Stimulated activated naive B cell treated with anti-CD40 and anti-IgM and Interleukin-4, amounts not matched to agents 10 μg/mL and 1 μg/mL and 100 μg/mL, for 72 hours (primary cell): Measurements from ENCODE around the gene DOC2A.
"Not testable (repeated sequence)": the region's sequence is repeated elsewhere in the genome, so short reads cannot be mapped to it uniquely, and the experiment has no call there.

ENCODE experiments used
- ATAC-seq, 2 donors: fragments of 150-1000 bp; cut with Tn5 transposase; replicated peaks; 2 replicates each; pipeline ENCODE4 v1.10.0; 2021; ENCODE audit warnings: moderate library complexity in 1 of 2
- DNase-seq: peaks from one replicate; pipeline ENCODE4 v3.0.0; 2021
- H3K27ac Mint-ChIP-seq: one replicate; pipeline ENCODE4 v1.8.0; 2022; ENCODE audit warnings: mild to moderate bottlenecking, mixed read lengths
- H3K27me3 Mint-ChIP-seq, 2 donors: one replicate each; pipeline ENCODE4 v1.8.0; 2022; ENCODE audit warnings: mixed read lengths in 2 of 2
- H3K36me3 Mint-ChIP-seq, 2 donors: one replicate each; pipeline ENCODE4 v1.8.0; 2022; ENCODE audit warnings: mixed read lengths in 2 of 2, mild to moderate bottlenecking in 1 of 2
- H3K4me1 Mint-ChIP-seq, 2 donors: one replicate each; pipeline ENCODE4 v1.8.0; 2022; ENCODE audit warnings: mixed read lengths in 2 of 2, mild to moderate bottlenecking in 1 of 2
- H3K4me3 Mint-ChIP-seq, 2 donors: one replicate each; pipeline ENCODE4 v1.8.0; 2022; ENCODE audit warnings: mild to moderate bottlenecking in 2 of 2, mixed read lengths in 2 of 2, moderate library complexity in 1 of 2
- H3K9me3 Mint-ChIP-seq, 2 donors: one replicate each; pipeline ENCODE4 v1.8.0; 2022; ENCODE audit warnings: mixed read lengths in 2 of 2, mild to moderate bottlenecking in 1 of 2

Gene DOC2A

GRCh38 chr16:29971304-29971703 is 39.5 kb downstream of the DOC2A start:
- Mint-ChIP-seq H3K36me3 (peaks cover 25 to 49% of the 10 kb centered on the region in 2 donors), H3K9me3 (peaks cover 0 to 5% of the 10 kb centered on the region in 2 donors), H3K27ac (peak overlapping the region; percentile 59), H3K4me1 (peaks cover 22 to 35% of the 10 kb centered on the region in 2 donors), H3K4me3 (no peak overlapping the region), H3K27me3 (no peaks in the 10 kb centered on the region)
- DNase-seq (no peak), ATAC-seq (no peak)

GRCh38 chr16:29968205-29968604 is 42.6 kb downstream of the DOC2A start:
- ATAC-seq (no peak), DNase-seq (no peak)
- H3K9me3 Mint-ChIP-seq: peaks cover 0 to 5% of the 10 kb centered on the region in 2 donors
- H3K27me3 Mint-ChIP-seq: no peaks in the 10 kb centered on the region
- no peak overlapping the region for H3K27ac Mint-ChIP-seq
- H3K4me3 Mint-ChIP-seq: no peak overlapping the region
- peaks cover 7 to 13% of the 10 kb centered on the region in 2 donors for H3K4me1 Mint-ChIP-seq
- H3K36me3 Mint-ChIP-seq: peaks cover 24 to 43% of the 10 kb centered on the region in 2 donors

- H3K36me3 Mint-ChIP-seq: peaks cover 3 to 11% of the 10 kb centered on the region in 2 donors
- H3K27me3 Mint-ChIP-seq: no peaks in the 10 kb centered on the region
- no peak for DNase-seq
Measured at GRCh38 chr16:29963021-29963743, 47.6 kb downstream of the DOC2A start.

GRCh38 chr16:29962344-29962994 is 48.4 kb downstream of the DOC2A start:
- ATAC-seq (no peak), DNase-seq (no peak)
- Mint-ChIP-seq H3K27ac (peak overlapping the region; percentile 91), H3K9me3 (no peaks in the 10 kb centered on the region), H3K4me1 (peaks cover 12 to 18% of the 10 kb centered on the region in 2 donors), H3K27me3 (no peaks in the 10 kb centered on the region), H3K36me3 (peaks cover 2 to 7% of the 10 kb centered on the region in 2 donors), H3K4me3 (peak overlapping the region; percentile 84 to 91)

More at GRCh38 chr16:29963021-29963743, 47.6 kb downstream of the DOC2A start:
- Mint-ChIP-seq H3K9me3 (no peaks in the 10 kb centered on the region), H3K4me1 (peaks cover 12 to 18% of the 10 kb centered on the region in 2 donors), H3K4me3 (peak overlapping the region; percentile 84 to 91), H3K27ac (peak overlapping the region; percentile 91)
- no peak for ATAC-seq

GRCh38 chr16:29961479-29962343 is 49.1 kb downstream of the DOC2A start, which contains the start of gene TMEM219:
Gene TMEM219 (plus strand): TSS chr16:29962079. CDS start chr16:29963144, 1,065 bp downstream.
- ATAC-seq (peak; percentile 90 to 91), DNase-seq (peak; percentile 91)
- no peaks in the 10 kb centered on the region for H3K9me3 Mint-ChIP-seq
- H3K27ac Mint-ChIP-seq: peak within 1 kb of the TSS; percentile 91
- no peaks in the 10 kb centered on the region for H3K27me3 Mint-ChIP-seq
- peaks cover 12 to 18% of the 10 kb centered on the region in 2 donors for H3K4me1 Mint-ChIP-seq
- peaks cover 2 to 7% of the 10 kb centered on the region in 2 donors for H3K36me3 Mint-ChIP-seq
- peak within 1 kb of the TSS; percentile 84 to 91 for H3K4me3 Mint-ChIP-seq

GRCh38 chr16:29961127-29961478 is 49.7 kb downstream of the DOC2A start:
- H3K36me3 Mint-ChIP-seq: peaks cover 1 to 5% of the 10 kb centered on the region in 2 donors
- no peaks in the 10 kb centered on the region for H3K9me3 Mint-ChIP-seq
- H3K27me3 Mint-ChIP-seq: no peaks in the 10 kb centered on the region
- ATAC-seq (no peak), DNase-seq (no peak)
- no peak overlapping the region for H3K27ac Mint-ChIP-seq
- H3K4me3 Mint-ChIP-seq: peak overlapping the region; percentile 84 to 91
- peaks cover 11 to 18% of the 10 kb centered on the region in 2 donors for H3K4me1 Mint-ChIP-seq

- H3K27ac Mint-ChIP-seq, ATAC-seq, H3K9me3 Mint-ChIP-seq, H3K36me3 Mint-ChIP-seq, DNase-seq, H3K4me3 Mint-ChIP-seq, H3K27me3 Mint-ChIP-seq: not testable (repeated sequence)
- H3K4me1 Mint-ChIP-seq: peaks cover 10 to 18% of the 10 kb centered on the region in 2 donors
Measured at GRCh38 chr16:29959821-29960220, 51.0 kb downstream of the DOC2A start.

- peak overlapping the region; percentile 31 for H3K27ac Mint-ChIP-seq
- no peaks in the 10 kb centered on the region for H3K9me3 Mint-ChIP-seq
- no peak overlapping the region for H3K4me3 Mint-ChIP-seq
- DNase-seq (no peak), ATAC-seq (no peak)
- no peaks in the 10 kb centered on the region for H3K36me3 Mint-ChIP-seq
- H3K27me3 Mint-ChIP-seq: no peaks in the 10 kb centered on the region
- H3K4me1 Mint-ChIP-seq: peaks cover 10 to 18% of the 10 kb centered on the region in 2 donors
Measured at GRCh38 chr16:29959293-29959692, 51.5 kb downstream of the DOC2A start.

GRCh38 chr16:29958756-29959155 is 52.1 kb downstream of the DOC2A start:
- H3K4me3 Mint-ChIP-seq: no peak overlapping the region
- peaks cover 10 to 18% of the 10 kb centered on the region in 2 donors for H3K4me1 Mint-ChIP-seq
- no peaks in the 10 kb centered on the region for H3K36me3 Mint-ChIP-seq
- DNase-seq (no peak), ATAC-seq (no peak)
- H3K9me3 Mint-ChIP-seq: no peaks in the 10 kb centered on the region
- H3K27me3 Mint-ChIP-seq: no peaks in the 10 kb centered on the region
- H3K27ac Mint-ChIP-seq: no peak overlapping the region
